RWPE2 (cell line): ENCODE measurements around the gene SLC5A1.

Source experiments
- ATAC-seq: fragments of 200-7000 bp; cut with Tn5 transposase; 3 replicates; pipeline ENCODE4 v1.9.1; 2021; ENCODE audit warnings: low read depth
- DNase-seq: peaks from one replicate; pipeline ENCODE4 v3.0.0-alpha.2; 2020; ENCODE audit warnings: low spot score
- H3K27ac ChIP-seq: fragments of 450-650 bp; 2 replicates; pipeline ENCODE4 v1.5.1; 2017; ENCODE audit warnings: mild to moderate bottlenecking; ENCODE audit not compliant: poor library complexity, severe bottlenecking
- H3K27me3 ChIP-seq: fragments of 250-450 bp; sonication (Bioruptor Pico); 2 replicates; pipeline ENCODE4 v1.5.1; 2021; ENCODE audit warnings: mild to moderate bottlenecking, moderate library complexity; ENCODE audit not compliant: insufficient read depth, poor library complexity, severe bottlenecking
- H3K36me3 ChIP-seq: fragments of 250-450 bp; sonication (Bioruptor Pico); 2 replicates; pipeline ENCODE4 v1.5.1; 2020; ENCODE audit warnings: low read depth, mild to moderate bottlenecking, moderate library complexity
- H3K4me1 ChIP-seq: fragments of 250-450 bp; sonication (Bioruptor Pico); 2 replicates; pipeline ENCODE4 v1.5.1; 2021; ENCODE audit warnings: mild to moderate bottlenecking, moderate library complexity; ENCODE audit not compliant: insufficient read depth, poor library complexity, severe bottlenecking
- H3K4me3 ChIP-seq: fragments of 250-450 bp; sonication (Bioruptor Pico); 2 replicates; pipeline ENCODE4 v1.5.1; 2021; ENCODE audit warnings: mild to moderate bottlenecking, moderate library complexity; ENCODE audit not compliant: severe bottlenecking
- H3K9me3 ChIP-seq: fragments of 250-450 bp; sonication (Bioruptor Pico); 2 replicates; pipeline ENCODE4 v1.5.1; 2021; ENCODE audit warnings: mild to moderate bottlenecking, moderate library complexity; ENCODE audit not compliant: severe bottlenecking
- TF ChIP-seq, protein P1 (sequence below): fragments of 450-650 bp; IDR thresholded peaks from one replicate; pipeline ENCODE4 v1.5.1; 2017; ENCODE audit warnings: mild to moderate bottlenecking, moderate library complexity; ENCODE audit not compliant: poor library complexity, severe bottlenecking

SLC5A1 gene

DNA sequence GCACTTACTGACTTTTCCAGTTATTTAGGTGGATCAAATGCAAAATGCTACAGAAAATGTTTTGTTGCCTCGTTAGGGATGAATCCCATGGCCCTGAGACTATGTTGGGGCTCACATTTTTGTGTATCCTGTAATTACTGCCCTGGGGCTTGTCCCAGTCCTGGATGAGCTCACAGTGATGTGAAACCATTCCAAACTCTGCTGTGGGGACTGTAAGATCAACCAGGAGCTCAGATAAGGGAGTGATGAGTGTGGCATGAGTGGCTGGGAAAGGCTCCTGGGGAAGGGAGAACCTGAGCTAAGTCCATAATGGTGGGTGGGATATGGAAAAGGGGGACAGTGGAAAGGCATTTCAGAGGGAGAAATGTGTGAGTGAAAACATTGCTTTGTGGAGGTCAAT is 54.0 kb downstream of the SLC5A1 start:
- Histone ChIP-seq H3K4me3 (no peak overlapping the region), H3K27ac (no peak overlapping the region), H3K9me3 (no peaks in the 10 kb centered on the region), H3K27me3 (no peaks in the 10 kb centered on the region), H3K36me3 (no peaks in the 10 kb centered on the region), H3K4me1 (no peaks in the 10 kb centered on the region)
- no peak for DNase-seq
- TF ChIP-seq, protein P1, sequence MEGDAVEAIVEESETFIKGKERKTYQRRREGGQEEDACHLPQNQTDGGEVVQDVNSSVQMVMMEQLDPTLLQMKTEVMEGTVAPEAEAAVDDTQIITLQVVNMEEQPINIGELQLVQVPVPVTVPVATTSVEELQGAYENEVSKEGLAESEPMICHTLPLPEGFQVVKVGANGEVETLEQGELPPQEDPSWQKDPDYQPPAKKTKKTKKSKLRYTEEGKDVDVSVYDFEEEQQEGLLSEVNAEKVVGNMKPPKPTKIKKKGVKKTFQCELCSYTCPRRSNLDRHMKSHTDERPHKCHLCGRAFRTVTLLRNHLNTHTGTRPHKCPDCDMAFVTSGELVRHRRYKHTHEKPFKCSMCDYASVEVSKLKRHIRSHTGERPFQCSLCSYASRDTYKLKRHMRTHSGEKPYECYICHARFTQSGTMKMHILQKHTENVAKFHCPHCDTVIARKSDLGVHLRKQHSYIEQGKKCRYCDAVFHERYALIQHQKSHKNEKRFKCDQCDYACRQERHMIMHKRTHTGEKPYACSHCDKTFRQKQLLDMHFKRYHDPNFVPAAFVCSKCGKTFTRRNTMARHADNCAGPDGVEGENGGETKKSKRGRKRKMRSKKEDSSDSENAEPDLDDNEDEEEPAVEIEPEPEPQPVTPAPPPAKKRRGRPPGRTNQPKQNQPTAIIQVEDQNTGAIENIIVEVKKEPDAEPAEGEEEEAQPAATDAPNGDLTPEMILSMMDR: no peak
- ATAC-seq: no peak

DNA sequence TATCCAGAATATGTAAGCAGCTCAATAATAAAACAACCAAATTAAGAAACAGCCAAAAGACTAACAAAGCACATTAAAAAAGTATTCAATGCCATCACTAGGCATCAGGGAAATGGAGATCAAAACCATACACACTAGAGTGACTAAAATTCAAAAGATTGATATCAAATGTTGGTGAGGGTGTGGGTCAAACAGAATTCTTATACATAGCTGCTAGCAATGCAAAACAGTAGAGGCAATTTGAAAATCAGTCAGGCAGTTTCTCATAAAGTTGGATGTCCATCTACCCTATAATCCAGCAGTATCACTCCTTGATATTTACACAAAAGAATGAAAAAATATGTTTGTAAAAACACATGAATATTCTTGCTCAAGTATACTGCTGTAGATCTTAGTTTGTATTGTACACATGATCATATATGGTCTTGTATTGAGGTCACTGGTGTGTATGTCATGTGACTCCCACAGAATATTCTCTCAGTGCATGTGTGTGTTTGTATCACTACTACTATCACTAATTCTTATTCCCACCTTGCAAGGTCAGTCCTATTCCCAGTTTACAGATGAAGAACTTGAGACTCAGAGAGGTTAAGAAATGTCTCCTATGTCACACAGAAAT is 54.9 kb downstream of the SLC5A1 start:
- TF ChIP-seq, protein P1: no peak
- no peaks in the 10 kb centered on the region for H3K36me3 ChIP-seq
- H3K27me3 ChIP-seq: no peaks in the 10 kb centered on the region
- no peak overlapping the region for H3K27ac ChIP-seq
- H3K4me3 ChIP-seq: no peak overlapping the region
- no peak for DNase-seq
- ATAC-seq: no peak
- no peaks in the 10 kb centered on the region for H3K9me3 ChIP-seq
- no peaks in the 10 kb centered on the region for H3K4me1 ChIP-seq

DNA sequence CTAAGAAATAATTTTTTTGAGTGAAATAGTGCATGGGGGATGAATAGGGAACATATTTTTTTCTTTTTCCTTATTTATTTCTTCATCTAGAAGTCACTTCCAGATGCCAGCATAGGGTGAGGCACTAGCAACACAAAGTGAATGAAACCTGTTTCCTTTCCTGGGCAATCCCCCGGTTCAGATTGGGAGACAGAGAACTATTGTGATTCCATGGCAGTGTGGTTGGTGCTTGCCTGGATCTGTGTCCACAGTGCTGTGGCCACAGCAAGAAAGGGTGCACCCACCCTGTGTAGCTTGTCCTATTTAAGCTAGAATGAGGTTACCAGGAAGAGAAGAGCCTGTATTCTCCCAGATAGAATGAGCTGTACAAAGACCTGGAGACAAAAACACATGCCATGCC is 57.6 kb downstream of the SLC5A1 start:
- no peak overlapping the region for H3K4me3 ChIP-seq
- TF ChIP-seq, protein P1: no peak
- H3K4me1 ChIP-seq: no peaks in the 10 kb centered on the region
- H3K36me3 ChIP-seq: no peaks in the 10 kb centered on the region
- no peaks in the 10 kb centered on the region for H3K9me3 ChIP-seq
- ATAC-seq (no peak), DNase-seq (no peak)
- no peak overlapping the region for H3K27ac ChIP-seq
- no peaks in the 10 kb centered on the region for H3K27me3 ChIP-seq

DNA sequence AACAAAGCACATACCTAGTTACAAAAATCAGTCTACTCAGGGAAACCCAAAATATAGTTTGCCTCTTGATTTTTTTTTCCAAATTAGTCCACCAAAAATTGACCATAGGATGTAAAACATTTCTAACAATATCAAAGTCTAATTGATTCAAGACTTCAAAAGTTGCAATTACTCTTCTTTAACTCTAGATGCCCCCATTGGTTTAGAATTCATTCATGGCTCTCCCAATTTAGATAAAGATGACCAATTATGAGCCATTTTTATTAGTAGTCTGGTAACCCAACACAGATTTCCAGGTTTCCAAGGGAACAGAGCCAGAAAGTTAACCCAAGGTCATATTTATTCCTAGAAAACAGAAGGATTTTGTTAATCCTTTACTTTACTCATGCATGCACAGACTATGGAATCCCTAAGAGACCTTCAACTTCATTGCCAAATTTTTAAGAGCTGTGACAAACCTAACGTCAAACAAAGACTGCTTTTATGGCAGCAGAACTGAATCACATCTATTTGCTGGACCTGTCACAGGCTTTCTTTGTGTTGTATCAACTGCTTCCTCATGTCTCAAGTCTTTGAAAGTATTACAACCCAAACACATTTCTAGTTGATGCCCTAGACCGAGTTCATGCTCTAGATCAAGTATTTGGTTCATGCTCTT is 60.7 kb downstream of the SLC5A1 start:
- Histone ChIP-seq H3K4me1 (no peaks in the 10 kb centered on the region), H3K9me3 (no peaks in the 10 kb centered on the region), H3K27ac (no peak overlapping the region), H3K27me3 (no peaks in the 10 kb centered on the region), H3K36me3 (no peaks in the 10 kb centered on the region), H3K4me3 (no peak overlapping the region)
- TF ChIP-seq, protein P1: peak; percentile 48
- no peak for DNase-seq
- no peak for ATAC-seq

DNA sequence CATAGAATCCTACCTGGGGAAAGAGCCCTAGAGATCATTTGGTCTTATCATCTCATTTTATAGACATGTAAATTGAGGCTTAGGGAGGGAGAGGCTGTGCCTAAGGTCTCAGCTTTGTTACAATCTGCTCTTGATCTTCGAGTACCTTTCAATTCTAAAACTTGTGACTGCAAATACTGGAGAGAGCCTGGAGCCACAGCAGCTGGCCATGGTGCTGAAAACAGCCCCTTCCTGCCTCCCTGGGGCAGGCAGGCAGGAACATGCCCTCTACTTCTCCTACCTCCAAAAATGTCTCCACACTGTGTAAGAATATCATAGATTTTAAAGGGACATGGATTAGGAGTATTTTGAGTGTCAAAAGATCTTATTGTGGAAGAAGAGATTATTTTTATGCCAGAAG is 63.9 kb downstream of the SLC5A1 start:
- DNase-seq: no peak
- no peaks in the 10 kb centered on the region for H3K9me3 ChIP-seq

More for the DNA sequence above, 63.9 kb downstream of the SLC5A1 start:
- TF ChIP-seq, protein P1: no peak
- ATAC-seq: no peak
- H3K4me3 ChIP-seq: no peak overlapping the region
- H3K27ac ChIP-seq: no peak overlapping the region
- H3K36me3 ChIP-seq: no peaks in the 10 kb centered on the region
- no peaks in the 10 kb centered on the region for H3K4me1 ChIP-seq
- H3K27me3 ChIP-seq: no peaks in the 10 kb centered on the region
